HG03280 (cell line): ENCODE results near the gene SLC15A2.
"Not testable (repeated sequence)": the region's sequence is repeated elsewhere in the genome, so short reads cannot be mapped to it uniquely, and the experiment has no call there.

Source experiments
- ATAC-seq: cut with Tn5 transposase; IDR thresholded peaks from one replicate; pipeline ENCODE4 v1.9.1; 2021; ENCODE audit warnings: mild to moderate bottlenecking, moderate library complexity; ENCODE audit not compliant: unreplicated experiment

The SLC15A2 gene

DNA sequence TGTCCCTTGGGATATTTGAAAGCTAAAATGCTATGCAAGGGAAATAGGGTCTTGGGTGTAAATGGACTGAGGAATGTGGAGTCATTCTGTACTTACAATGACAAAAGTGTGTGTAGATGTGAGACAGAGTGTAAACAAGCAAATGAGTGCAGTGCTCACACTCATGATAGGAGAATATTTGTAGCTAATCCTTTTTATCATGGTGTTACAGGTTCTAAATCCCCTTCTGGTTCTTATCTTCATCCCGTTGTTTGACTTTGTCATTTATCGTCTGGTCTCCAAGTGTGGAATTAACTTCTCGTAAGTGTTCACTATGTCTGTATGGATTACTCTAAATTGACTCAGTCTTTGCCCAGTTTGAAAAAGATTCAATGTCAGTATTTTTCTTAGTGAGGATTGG lies 30.5 kb downstream of the SLC15A2 start:
- no peak for ATAC-seq

DNA sequence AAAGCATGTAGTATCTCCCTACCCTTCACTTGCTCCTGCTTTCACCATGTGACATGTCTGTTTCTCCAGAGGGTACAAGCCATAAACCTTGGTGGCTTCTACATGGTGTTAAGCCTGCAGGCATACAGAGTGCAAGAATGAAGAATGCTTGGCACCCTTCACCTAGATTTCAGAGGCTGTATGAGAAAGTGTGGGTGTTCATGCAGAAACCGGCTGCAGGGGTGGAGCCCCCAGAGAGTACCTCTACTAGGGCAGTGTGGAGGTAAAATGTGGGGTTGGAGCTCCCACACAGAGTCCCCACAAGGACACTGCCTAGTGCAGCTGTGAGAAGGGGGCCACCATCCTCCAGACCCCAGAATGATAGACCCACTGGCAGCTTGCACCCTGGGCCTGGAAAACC lies 32.2 kb downstream of the SLC15A2 start:
- no peak for ATAC-seq

DNA sequence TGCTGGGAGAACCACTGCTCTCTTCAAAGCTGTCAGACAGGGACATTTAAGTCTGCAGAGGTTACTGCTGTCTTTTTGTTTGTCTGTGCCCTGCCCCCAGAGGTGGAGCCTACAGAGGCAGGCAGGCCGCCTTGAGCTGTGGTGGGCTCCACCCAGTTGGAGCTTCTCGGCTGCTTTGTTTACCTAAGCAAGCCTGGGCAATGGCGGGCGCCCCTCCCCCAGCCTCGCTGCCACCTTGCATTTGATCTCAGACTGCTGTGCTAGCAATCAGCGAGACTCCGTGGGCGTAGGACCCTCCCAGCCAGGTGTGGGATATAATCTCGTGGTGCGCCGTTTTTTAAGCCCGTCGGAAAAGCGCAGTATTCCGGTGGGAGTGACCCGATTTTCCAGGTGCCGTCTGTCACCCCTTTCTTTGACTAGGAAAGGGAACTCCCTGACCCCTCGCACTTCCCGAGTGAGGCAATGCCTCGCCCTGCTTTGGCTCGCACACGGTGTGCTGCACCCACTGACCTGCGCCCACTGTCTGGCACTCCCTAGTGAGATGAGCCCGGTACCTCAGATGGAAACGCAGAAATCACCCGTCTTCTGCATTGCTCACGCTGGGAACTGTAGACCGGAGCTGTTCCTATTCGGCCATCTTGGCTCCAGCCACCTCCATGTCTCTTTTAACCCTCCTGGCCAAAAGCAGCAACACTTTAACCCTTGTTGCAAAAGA lies 44.1 kb downstream of the SLC15A2 start:
- ATAC-seq: not testable (repeated sequence)

DNA sequence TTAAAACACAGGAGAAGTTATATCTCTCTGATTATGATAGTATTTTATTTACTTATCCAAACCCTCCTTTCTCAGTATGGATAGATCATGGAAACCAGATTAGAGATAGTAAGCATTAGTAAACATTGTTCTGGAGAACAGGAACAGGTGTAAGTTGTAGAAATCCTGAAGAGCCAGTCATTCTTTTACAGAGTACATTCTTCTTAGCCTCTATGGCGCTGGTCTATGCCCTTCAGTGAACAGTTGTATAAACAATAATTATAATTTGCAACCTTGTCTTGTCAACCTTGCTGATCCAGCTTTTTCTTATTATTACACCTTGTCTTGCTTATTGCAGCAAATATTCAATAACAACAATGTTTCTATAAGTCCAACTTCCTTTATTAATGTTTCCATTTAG lies 47.4 kb downstream of the SLC15A2 start:
- no peak for ATAC-seq

DNA sequence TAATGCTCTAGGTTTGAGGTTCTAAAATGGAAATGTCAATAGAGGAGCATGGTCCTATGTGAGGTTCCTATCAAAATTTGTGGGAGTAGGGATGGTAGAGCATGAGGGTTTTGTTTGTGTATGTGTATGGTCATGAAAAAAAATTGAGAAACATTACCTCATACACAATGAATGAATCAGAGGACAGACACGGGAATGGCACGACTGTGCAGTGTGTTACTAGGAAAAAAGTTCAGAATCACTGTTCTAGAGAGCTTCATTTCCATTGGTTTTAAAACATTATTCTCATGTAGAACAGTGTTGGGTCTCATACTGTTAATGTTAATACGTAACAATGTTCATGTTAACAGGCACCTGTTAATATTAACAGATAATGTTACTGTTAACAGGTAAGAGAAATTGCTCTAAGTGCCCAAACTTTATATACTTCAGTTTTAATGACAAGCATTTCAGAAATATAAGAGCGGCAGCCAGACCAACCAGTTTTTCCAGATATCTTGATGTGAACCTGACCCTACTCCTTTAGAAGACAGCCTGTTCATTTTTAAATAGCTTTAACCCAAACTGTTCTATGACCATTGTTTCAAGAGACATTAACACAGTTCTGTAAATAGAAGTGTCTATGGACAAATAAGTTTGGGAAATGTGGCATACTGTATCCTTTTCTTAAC lies 48.0 kb downstream of the SLC15A2 start:
- no peak for ATAC-seq

DNA sequence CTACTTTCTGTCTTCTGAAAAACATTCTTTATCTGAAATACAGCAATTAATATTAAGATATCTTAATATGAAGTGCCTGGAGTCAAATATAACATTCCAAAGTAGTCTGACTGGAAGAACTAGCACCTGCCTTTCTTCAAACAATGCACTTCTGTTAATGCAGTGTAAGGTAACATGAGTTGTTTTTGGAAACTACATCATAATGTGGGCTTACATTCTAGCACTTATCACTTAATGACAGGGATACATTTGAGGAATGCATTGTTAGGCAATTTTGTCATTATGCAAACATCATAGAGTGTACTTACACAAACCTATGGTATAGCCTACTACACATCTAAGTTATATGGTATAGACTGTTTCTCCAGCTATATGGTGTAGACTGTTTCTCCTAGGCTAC lies 49.2 kb downstream of the SLC15A2 start:
- ATAC-seq: no peak

DNA sequence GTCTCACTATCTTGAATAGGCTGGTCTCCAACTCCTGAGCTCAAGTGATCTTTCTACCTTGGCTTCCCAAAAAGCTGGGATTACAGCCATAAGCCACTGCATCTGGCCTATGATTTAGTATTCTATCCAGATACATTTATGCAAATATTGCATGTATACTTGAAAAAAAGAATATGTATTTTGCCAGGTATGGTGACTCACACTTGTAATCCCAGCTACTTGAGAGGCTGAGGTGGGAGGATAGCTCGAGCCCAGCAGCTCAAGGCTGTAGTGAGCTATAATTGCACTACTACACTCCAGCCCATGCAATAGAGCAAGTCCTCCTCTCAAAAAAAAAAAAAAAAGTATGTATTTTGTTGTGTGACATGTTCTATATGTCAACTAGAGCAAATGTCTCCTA lies 54.4 kb downstream of the SLC15A2 start:
- ATAC-seq: no peak

DNA sequence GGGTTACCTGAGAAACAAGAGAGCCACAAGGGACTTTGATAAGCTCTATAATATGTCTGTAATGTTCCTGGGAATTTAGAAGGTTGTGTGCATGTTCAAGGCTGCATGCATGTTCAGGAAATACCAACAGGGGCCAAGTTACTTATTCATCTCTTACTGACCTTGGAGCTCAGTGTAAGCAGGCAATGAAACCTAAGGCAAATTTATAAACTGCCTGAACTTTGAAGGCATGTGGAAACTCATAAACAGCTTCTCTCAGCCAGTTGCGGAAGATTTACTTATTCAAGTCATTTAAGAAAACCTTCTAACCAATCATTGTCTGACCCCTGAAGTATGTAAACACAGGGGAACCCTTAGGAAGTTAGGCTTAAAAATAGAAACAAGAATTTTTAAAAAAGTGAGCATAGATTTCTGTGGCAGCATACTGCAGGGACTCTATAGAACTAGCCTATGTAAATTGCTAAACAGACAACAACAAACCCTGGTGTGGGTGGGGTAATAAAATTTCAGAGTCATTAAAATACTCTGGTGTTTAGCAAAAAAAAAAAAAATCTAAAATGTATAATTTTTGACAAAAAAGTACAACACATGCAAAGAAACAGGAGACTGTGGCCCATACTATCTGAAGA lies 57.2 kb downstream of the SLC15A2 start:
- no peak for ATAC-seq

DNA sequence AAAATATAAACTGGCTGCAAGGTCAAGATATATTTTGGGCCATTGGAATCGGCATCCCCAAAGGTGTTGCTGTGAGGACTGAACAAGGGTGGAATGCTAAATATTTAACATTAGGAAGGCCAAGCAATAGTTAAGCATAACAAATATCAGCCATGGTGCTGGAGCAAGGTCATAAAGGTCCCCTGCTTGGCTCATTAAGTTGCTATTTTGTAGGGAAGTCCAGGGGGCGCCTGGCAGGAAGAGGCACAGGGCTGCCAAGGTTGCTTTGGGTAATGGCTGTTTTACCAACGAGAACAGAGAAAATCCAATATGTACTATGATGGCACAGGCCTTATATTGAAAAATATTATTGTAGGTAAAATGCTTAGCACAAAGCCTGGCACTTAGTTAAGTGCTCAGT lies 62.2 kb downstream of the SLC15A2 start:
- ATAC-seq: no peak

DNA sequence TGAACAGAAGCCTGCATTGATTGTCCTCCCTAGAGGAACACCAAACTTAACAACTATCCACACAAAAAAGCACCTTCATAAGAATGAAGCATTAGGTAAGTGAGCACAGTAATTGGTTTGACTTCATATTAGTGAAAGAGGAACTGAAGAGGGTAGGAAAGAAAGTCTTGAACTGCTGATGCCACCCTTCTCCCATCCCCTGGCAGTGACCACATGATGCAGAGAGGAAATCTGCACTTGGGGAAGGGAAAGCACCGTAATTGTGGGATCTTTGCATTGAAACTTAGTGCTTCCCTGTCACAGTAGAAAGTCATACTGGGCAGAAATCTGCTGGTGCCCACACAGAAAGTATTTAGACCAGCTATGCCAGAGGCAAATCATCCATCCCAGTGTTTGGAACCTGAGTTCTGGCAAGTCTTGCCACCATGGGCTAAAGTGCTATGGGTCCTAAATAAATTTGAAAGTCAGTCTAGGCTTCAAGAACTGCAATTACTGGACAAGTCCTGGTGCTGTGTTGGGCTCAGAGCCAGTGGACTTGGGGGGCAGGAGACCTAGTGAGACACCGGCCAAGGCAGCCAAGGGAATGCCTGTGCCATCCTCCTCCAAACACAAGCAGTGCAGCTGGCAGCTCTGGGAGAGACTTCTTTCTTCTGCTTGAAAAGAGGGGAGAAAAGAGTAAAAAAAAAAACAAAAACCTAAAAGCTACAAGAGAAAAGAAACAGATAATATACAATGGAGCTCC lies 63.6 kb downstream of the SLC15A2 start:
- no peak for ATAC-seq

DNA sequence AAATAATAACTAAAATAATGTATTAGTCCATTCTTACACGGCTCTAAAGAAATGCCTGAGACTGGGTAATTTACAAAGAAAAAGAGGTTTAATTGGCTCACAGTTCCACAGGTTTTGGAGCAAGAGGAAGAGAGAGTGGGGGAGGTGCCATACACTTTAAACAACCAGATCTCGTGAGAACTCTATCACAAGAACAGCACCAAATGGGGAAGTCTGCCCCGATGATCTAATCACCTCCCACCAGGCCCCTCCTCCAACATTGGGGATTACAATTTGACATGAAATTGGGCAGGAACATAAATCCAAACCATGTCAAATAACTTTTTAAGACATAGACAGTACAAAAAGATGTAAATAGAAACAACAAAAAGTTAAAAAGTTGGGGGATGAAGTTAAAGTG lies 64.6 kb downstream of the SLC15A2 start:
- no peak for ATAC-seq

DNA sequence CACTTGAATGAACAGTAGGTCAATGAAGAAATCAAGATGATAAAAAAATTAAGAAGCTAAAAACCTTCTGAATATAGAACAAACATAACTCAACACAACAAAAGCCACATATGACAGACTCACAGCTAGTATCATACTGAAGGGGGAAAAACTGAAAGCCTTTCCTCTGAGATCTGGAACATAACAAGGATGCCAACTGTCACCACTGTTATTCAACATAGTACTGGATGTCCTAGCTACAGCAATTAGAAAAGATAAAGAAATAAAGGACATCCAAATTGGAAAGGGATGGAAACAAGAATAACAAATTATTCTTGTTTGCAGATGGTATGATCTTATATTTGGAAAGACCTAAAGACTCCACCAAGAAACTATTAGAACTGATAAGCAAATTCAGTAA lies 67.1 kb downstream of the SLC15A2 start:
- no peak for ATAC-seq

DNA sequence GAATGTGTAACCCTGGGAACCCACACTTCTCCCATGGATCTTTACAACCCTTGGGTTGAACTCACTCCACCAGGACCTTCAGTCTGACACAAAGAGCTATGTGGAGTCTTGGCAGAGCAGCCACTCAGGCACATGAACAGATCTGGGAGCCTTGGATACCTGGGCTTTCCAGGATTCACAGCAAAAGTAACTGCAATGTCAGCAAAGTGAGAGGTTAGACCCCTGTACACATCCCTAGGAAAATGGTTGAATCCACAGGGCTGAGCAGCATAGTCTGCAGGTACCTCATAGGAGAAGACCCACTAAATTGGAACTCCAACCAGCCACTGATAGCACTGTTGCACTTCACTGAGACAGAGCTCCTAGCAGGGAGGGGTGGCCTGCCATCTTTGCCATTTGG lies 68.2 kb downstream of the SLC15A2 start:
- ATAC-seq: no peak

DNA sequence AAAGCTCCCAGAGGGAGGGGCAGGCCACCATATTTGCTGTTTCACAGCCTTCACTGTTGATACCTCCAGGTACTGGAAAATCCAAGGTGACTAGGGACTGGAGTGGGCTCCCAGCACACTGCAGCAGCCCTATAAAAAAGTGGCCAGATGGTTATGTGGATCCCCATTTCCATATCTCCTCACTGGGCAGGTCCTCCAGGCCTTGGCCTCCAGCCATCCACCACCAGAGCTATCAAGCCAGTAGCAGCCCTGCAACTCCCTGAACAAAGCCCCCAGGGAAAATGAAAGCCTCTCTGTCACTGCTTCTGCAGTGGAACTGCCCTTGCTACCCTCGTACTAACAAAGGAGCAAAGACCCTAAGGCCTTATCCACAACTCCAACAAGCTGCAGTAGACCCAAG lies 69.4 kb downstream of the SLC15A2 start:
- ATAC-seq: no peak

DNA sequence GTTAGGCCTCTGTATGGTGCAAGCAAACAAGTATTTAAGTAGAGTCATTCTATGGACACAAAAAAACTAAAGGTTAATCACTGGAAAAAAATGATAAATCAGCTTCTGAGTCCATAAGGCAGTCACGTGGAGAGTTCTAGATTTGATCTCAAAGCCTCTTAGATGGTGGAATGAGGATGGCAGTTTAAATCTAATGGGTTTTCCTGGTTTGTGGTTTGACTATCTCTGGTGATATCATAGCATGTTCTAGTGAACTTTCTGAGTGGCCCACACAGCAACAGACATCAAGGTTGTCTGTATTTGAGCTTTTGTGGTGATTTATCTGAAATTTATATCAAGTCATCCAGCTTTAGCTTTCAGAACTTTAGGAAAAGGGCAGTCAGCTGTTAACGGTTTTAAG lies 75.4 kb downstream of the SLC15A2 start:
- ATAC-seq: no peak

DNA sequence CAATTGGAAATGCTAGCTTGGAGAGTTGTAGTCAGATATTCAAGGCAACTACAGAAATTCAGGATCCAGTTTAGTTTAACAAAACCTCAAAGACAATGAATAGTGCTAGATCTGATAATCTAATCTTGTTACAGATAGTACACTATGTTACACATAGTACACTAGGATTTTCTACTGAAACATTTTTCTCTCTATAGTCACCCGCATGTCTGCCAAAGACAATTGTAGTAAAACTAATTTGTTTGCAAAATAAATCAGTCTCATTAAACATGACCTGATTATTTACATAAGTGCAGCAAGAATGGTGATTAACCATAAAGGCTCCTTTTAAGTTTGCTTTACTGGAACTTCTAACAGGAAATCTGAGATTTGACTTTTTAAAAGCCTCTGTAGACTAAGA lies 75.8 kb downstream of the SLC15A2 start:
- ATAC-seq: no peak

DNA sequence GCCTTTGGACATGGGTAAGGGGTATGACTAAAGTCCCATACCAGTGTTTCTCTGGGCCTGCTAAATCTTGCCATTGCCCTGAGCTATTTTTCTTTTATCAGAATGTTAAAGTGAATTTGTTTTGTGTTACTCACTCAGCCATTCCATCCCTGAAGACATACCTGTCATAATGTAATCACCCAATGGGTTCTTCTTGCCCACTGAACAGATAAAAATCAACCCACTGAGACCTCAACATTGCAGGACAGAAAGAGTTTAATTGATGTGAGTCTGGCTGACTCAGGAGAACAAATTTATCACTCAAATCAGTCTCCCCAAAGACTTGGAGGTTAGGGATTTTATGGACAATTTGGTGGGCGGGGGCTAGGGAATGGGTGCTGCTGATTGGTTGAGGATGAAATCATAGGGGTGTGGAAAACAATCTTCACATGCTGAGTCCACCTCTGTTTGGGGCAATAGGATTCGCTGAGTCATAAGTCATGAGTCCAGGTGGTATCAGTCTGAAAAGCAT lies 80.5 kb downstream of the SLC15A2 start:
- ATAC-seq: no peak

DNA sequence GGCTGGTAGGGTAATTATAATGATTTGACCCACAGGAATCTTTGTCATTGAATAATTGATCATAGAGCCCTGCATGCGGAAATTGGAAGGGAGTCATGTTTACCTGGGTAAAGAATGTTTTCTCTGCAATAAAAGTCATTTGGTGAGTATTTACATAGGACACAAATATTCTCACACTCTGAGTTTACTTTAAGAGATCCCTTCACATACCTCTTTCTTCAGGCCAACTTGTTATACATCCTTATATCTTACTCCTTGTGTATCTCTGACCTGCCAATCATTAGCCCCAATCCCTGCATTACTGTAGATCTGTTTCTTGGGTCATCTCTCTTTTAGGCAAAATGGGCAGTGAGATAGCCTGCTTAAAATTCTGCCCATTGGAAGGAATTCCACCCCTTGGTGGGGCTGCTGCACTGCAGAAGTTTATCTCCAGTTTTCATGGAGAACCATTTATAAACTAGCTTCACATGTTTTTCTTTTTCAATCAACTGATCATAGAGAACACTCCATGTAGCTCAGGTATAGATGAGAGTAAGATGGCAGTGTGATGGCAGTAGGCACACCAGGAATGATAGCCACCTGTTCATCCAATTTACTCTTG lies 81.6 kb downstream of the SLC15A2 start:
- ATAC-seq: no peak

DNA sequence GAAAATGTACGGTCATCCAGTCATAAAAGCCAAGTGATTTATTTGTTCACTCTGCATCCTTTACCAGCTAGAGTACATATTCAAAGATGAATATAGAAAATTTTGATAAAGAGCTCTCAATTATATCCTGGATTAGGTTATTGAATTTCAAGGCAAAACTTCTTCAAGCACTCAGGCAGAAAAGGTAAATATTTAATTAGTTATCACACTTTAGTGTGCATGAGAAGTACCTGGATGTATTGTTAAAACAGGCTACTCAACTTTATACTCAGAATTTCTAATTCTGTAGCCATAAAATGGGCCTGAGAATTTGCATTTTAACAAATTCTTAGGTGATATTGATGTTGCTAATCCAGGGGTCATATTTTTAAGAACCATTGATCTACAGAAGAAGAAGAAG lies 82.5 kb downstream of the SLC15A2 start:
- ATAC-seq: no peak

DNA sequence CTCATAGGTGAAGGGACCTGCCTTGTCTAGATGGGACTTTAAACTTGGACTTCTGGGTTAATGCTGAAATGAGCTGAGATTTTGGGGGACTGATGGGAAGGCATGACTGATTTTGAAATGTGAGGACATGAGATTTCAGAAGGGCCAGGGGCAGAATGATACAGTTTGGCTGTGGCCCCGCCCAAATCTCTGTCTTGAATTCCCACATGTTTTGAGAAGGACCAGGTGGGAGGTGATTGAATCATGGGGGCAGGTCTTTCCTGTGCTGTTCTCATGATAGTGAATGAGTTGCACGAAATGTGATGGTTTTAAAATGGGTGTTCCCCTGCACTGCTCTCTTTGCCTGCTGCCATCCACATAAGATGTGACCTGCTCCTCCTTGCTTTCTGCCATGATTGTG lies 85.0 kb downstream of the SLC15A2 start:
- ATAC-seq: no peak
